Stimulated activated CD8-positive, alpha-beta memory T cell treated with anti-CD3 and anti-CD28 coated beads, Interleukin-15, amount 100 ng/mL, for 48 hours (primary cell): Measurements from ENCODE around the gene C1orf141.
"Not testable (repeated sequence)": the region's sequence is repeated elsewhere in the genome, so short reads cannot be mapped to it uniquely, and the experiment has no call there.

Experiments
- DNase-seq, 2 donors: peaks; one replicate each; pipeline ENCODE4 v3.0.0-alpha.2; 2020; ENCODE audit warnings: low read depth in 2 of 2

Gene C1orf141

DNA sequence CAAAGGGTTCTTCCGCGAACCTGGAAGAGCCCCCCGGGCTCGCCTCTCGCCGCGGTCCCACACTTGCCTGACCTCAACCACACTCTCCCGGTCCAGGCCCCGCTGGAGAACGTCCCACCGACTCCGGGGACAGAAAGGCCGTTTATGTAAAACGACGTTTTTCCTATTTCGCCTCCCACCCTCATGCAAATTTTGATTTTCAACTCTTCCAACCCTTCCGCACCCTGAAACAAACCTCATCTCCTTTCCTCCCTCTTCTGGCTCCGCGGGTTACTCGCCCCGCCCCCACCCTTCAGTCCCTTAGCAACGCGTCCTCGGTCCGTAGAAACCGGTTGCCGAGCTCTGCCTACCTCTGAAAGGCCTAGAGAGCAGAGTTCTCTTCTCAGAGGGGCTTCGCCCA is at the start of gene C1orf141:
Gene C1orf141, minus strand, starts transcription at position 276 of the 400 bp plus-strand sequence. CDS start 7,730 bp downstream, outside the sequence.
- no peak for DNase-seq

DNA sequence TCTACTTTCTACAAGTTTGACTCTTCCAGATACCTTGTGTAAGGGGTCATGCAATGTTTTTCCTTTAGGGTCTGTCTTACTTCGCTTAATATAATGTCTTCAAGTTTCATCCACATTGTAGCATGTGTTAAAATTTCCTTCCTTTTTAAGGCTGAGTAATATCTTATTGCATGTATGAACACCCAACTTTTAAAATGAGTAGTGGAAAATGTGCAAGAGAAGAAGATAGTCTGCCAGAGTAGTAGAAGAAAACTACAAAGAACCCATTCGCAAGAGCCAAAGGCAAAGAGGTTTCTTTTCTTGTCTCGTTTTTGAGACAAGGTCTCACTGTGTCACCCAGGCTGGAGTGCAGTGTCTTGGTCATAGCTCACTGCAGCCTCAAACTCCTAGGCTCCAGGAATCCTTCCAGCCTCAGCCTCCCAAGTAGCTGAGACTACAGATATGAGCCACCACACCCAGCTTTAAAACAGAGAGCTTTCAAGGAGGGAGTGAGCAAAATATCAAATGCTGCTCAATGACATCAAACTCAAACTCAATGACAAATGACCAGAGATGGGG is 40.8 kb upstream of the C1orf141 start:
- no peak for DNase-seq

DNA sequence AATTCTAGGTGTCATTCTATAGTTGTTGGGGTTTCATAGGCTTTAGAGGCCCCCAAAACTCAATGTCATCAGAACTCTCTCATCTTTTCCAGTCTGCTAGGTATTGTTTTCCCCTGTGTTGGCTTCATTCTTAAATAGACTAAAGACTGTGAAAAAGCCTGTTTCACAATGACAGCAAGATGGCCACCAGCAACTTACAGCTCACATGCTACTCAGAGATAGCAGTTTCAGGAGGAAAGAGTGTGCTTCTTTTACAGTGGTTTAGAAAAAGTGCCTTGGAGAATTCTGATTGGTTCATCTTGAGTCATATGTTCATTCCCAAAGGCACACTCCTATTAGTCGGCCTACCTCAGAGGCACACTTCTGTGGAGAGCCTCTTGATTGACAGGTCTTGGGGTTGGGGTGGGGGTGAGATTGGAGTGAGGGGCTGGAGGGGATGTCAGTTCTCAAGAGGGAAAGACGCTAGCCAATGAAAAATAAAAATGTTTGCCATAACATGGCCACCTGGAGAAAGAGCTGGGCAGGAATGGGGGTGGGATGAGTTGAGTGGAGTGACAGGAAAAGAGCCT is 40.0 kb upstream of the C1orf141 start:
- DNase-seq: no peak

DNA sequence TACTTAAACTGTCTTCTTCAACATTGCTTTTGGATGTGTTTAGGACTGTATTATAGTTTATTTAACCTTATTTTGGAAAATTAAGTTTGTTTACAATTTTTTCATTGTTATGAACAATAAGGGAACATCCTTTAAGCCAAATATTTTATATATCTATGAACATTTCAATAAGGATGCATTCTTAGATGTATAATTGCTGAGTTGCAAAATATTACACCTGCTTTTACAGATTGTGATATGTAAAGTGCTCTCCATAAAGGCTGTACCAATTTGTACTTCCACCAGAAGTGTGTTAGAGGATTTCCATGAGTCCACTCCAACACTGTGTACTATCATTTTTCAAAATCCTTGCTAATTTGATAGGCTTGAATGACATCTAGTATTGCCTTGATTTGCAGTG is 39.2 kb upstream of the C1orf141 start:
- DNase-seq: no peak

- no peak for DNase-seq
Observed at GRCh38 chr1:67171978-67172377, 37.2 kb upstream of the C1orf141 start.

DNA sequence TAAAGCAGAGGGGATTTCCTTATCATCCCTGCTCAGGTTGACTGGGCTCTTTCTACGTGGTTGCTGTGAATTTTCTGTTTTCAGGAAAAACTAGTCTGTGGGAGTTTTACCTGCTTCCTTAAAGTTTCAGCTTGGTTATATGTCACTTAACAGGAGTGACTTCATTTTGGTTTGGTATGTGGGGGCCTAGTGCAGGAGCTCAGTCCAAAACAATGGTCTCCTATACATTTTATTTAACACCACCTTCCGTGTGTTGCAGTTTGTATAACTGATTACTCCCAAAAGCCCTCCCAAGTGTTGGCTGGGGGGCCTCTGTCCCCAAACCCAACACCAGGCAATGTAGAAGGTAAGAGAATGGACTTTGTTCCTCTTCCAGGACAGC is 36.8 kb upstream of the C1orf141 start:
- no peak for DNase-seq

DNA sequence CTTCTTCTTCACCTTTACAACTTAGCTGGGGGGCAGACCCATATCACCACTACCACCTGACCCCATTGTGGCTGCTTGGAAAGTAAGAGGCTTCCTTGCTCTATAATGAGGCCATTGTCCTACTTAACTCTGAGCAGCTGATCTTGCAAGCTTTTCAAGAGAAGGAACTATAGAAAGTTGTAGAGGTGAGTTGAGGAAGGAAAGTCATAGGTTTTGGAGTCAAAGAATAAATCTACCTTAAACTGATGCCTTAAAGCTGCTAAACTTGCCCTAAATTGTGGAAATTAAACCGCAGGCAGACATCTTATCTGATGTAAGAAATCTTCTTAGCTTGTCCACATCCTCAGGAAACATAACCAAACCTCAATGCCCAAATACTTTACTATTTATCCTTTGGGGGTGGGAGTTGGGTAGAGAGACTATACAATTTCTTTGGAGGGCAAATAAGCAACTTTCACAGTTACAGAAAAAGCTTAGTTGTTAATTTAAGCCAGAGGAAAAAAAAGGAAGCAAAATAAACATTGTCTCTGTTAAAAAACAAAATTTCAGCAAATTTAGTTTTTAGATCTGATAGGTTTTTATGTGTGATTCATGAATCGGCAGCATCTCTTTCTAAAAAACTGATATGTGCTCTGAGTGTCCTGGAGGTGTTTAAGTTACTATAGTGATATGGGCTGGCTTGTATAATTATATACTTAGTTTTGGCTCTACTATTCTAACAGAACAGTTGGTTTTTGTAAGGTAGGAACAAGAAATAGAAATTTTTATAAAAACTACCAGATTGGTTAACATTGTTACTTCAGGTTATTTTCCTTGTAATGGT is 36.2 kb upstream of the C1orf141 start:
- DNase-seq: no peak

DNA sequence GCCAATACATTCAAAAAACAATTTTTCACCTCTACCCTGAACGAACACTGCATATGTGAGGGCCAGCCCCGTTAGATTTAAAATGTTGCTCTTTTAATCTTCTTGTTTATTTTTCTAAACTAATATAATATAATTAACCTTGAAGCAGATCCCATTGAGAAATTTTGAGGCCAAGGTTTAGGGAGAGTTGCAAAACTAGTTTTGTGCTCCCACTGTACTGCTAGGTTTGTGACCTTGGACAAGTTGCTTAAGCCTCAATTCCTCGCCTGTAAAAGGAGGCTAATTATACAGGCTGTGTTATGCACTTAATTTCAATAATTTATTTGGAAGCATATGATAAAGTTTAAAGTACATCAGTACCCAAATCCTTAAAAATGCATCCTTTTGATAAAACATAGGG is 35.2 kb upstream of the C1orf141 start:
- no peak for DNase-seq

DNA sequence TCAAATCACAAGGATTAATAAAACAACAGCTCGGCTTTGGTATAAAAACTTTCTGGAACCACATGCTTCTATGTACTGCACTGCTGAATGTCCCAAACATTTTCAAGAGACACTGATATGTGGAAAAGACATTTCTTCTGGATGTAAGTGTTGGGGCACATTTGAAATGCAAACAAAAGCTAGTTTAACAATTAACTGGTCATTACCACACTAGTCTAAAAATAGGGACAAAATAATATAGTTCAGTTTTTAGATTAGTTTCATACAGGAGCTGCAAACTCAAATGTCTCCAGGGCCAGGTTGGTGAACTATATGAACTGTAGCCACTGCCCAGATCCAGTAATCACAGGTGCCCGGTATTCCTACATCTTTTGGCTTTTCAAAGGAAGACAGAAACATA is 34.7 kb upstream of the C1orf141 start:
- DNase-seq: no peak

DNA sequence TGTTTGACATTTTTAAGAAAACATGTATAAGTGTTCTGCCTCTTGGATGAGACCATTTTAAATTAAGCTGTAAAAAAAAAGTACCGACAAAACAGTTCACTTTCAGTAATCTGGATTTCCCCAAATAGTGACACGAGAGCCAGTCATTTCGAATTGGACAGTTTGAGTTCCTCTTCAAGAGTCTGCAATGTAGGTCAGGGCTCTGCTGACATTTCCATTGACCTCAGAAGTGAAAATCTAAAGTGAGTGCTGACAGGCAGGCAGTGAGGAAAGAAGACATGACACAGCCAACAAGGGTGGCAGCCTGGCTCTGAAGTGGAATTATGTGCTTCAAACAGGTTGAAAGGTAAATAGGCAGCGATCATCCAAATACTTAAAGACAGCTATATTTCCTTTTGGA is 31.4 kb upstream of the C1orf141 start, which contains the start of gene IL23R:
Gene IL23R, plus strand, starts transcription at position 259 of the 400 bp plus-strand sequence. CDS start 1,667 bp downstream, outside the sequence.
- DNase-seq: no peak

DNA sequence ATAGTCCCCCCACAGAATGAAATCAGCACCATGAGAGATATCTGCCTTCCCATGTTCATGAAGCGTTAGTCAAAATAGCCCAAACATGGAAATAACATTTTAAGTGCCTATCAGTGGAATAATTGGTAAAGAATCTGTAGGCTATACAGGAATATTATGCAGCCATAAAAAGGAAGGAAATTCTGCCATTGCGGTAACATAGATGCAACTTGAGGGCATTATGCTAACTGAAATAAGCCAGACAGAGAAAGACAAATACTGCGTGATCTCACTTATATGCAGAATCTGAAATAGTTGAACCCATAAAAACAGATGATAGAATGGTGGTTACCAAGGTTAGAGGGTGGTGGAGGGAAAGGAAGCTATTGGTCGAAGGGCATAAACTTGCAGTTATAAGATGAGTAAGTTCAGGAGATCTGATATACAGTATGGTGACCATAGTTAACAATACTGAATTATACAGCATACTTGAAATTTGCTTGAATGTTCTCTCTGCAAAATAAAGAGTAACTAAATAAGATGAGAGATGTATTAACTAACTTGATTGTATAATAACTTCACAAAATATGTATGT is 30.8 kb upstream of the C1orf141 start:
- DNase-seq: no peak

DNA sequence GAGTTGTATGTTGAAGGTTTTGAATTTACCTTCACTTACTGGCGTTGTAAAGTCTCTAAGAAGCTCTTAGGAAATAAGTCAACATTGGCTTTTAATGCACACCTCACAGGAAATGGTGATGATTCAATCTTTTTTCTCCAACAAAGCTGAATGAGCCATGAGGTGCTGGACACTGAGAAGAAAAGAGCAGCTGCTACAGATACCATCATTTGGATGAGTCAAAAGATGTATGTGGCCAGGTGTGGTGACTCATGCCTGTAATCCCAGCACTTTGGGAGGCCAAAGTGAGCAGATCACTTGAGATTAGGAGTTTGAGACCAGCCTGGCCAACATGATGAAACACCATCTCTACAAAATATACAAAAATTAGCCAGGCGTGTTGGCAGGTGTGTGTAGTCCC is 28.2 kb upstream of the C1orf141 start:
- DNase-seq: peak in 1 of 2 donors; percentile 56

DNA sequence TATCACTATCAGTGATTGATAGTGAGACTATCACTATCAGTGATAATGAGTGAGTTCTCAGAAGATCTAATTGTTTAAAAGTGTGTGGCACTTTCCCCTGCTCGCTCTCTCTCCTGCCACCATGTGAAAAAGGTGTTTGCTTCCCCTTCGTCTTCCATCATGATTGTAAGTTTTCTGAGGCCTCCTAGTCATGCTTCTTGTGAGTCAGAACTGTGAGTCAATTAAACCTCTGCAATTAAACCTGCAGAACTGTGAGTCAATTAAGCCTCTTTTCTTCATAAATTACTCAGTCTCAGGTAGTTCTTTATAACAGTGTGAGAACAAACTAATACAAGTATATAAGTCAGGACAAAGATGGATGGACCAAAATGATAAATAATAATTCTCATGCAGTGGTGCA is 24.5 kb upstream of the C1orf141 start:
- DNase-seq: no peak

DNA sequence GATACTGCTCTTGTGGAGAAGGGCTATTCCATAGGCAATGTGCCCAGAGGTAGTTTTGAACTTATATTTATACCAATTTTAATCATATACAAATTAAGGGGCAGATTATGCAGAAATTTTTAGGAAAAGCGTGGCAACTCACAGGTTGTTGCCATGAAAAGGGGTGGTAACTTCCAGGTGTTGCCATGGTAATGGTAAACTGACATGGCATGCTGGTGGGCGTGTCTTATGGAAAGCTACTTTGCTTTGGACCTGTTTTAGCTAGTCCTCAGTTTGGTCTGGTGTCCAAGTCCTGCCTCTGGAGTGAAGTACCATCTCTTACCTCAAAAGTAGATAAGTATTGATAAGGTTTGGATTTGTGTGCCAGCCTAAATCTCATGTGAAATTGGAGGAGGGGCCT is 23.6 kb upstream of the C1orf141 start:
- DNase-seq: no peak

DNA sequence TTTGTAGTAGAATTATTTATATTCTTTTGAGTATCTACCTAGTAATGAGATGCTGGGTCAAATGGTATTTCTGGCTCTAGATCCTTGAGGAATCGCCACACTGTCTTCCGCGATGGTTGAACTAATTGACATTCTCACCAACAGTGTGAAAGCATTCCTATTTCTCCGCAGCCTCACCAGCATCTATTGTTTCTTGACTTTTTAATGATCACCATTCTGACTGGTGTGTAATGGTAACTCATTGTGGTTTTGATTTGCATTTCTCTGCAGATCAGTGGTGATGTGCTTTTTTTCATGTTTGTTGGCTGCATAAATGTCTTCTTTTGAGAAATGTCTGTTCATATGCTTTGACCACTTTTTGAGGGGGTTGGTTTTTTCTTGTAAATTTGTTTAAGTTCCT is 16.2 kb upstream of the C1orf141 start:
- DNase-seq: no peak

GRCh38 chr1:67149179-67149770 is 14.5 kb upstream of the C1orf141 start:
- no peak for DNase-seq

DNA sequence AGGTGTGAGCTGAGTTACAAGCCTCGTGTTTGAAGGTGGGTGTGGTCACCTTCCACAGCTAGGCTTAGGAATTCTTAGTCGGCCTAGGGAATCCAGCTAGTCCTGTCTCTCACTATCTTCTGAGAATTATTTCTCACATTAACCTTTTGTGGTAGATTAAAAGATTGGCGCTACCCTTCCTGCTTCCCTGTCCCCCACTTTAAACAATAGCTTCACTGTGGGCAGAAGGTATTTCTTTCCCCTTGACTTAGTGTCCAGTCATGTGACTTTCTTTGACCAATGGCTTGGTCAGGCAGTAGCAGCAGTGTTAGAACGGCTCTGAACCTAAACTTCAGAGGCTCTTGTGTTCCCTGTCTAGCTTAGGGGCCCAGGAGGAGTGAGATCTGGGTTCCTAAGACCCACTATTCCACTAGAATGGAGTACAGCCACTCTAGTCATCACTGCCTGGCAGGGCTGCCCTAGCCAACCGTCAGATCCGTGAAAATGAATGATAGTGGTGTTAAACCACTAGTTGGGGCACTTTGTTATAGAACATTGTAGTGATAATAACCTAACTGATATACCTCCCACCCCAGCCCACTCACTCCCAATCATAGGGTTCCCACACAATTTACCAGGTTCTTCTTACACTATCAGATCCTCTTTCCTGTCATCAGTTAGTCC is 13.9 kb upstream of the C1orf141 start:
- DNase-seq: no peak

- DNase-seq: not testable (repeated sequence)
Observed at GRCh38 chr1:67147973-67148372, 13.2 kb upstream of the C1orf141 start.

GRCh38 chr1:67146539-67146938 is 11.8 kb upstream of the C1orf141 start:
- DNase-seq: no peak

- no peak for DNase-seq
Observed at GRCh38 chr1:67146101-67146500, 11.3 kb upstream of the C1orf141 start.

- no peak for DNase-seq
Observed at GRCh38 chr1:67144696-67145095, 9.9 kb upstream of the C1orf141 start.

GRCh38 chr1:67143966-67144365 is 9.2 kb upstream of the C1orf141 start:
- DNase-seq: no peak
